Subcutaneous abdominal adipose tissue (tissue), 5 donors: ENCODE measurements around the gene RBM20.

Source experiments
- H3K27ac ChIP-seq: one replicate; pipeline ENCODE4 v1.7.0; 2013; ENCODE audit warnings: low read depth, mild to moderate bottlenecking, inconsistent platforms, low read length, moderate library complexity
- H3K27me3 ChIP-seq, 5 donors: one replicate each; pipeline ENCODE4 v1.7.0; 2013; ENCODE audit warnings: low read length in 5 of 5, inconsistent platforms in 1 of 5; ENCODE audit not compliant: control insufficient read depth in 5 of 5, insufficient read depth in 4 of 5
- H3K36me3 ChIP-seq, 5 donors: one replicate each; pipeline ENCODE4 v1.7.0; 2013; ENCODE audit warnings: low read length in 5 of 5; ENCODE audit not compliant: control insufficient read depth in 5 of 5, insufficient read depth in 5 of 5
- H3K4me1 ChIP-seq, 5 donors: one replicate each; pipeline ENCODE4 v1.7.0; 2013; ENCODE audit warnings: low read length in 5 of 5, mild to moderate bottlenecking in 3 of 5, moderate library complexity in 1 of 5; ENCODE audit not compliant: control insufficient read depth in 5 of 5, insufficient read depth in 5 of 5
- H3K4me3 ChIP-seq, 5 donors: one replicate each; pipeline ENCODE4 v1.7.0; 2013; ENCODE audit warnings: low read length in 5 of 5, low read depth in 1 of 5
- H3K9ac ChIP-seq, 5 donors: one replicate each; pipeline ENCODE4 v1.7.0; 2013; ENCODE audit warnings: low read length in 5 of 5, mild to moderate bottlenecking in 4 of 5, moderate library complexity in 3 of 5
- H3K9me3 ChIP-seq, 5 donors: one replicate each; pipeline ENCODE4 v1.7.0; 2013; ENCODE audit warnings: low read length in 5 of 5; ENCODE audit not compliant: control insufficient read depth in 5 of 5
- donor health status: healthy.
- donor health status: healthy.
- donor health status: healthy.
- donor health status: healthy.
- donor health status: healthy.

Gene RBM20

DNA sequence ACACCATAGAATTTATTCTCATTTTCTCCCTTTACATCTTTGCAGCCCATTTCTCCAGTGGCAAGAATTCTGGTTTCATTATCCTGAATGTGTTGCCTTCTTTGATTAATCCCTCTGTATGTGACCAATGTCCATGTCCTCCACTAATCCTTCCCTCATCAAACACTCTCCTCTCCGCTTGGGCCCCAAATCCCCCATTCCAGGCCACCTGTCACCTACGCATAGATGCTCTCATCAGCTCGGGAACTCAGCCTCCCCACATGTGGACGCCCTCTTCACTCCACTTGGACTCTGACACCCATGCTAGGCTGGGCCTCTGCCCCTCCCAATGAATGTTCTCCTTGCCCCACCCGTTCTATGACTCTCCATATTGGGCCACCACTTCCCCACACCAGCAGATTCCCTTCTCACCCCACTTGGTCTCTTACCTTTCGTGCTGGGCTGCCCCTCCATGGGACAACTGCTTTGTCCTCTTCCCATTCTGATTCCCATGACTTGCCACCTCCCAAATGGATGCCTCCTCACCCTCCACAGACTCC is 18.7 kb upstream of the RBM20 start:
- H3K9ac ChIP-seq, result no peak overlapping the region
- H3K4me1 ChIP-seq, result no peaks in the 10 kb centered on the region
- H3K4me3 ChIP-seq, result no peak overlapping the region
- H3K9me3 ChIP-seq, result peaks cover 0 to 3% (median 0%) of the 10 kb centered on the region in 5 donors
- H3K27ac ChIP-seq, result no peak overlapping the region
- H3K36me3 ChIP-seq, result no peaks in the 10 kb centered on the region
- H3K27me3 ChIP-seq, result no peaks in the 10 kb centered on the region

DNA sequence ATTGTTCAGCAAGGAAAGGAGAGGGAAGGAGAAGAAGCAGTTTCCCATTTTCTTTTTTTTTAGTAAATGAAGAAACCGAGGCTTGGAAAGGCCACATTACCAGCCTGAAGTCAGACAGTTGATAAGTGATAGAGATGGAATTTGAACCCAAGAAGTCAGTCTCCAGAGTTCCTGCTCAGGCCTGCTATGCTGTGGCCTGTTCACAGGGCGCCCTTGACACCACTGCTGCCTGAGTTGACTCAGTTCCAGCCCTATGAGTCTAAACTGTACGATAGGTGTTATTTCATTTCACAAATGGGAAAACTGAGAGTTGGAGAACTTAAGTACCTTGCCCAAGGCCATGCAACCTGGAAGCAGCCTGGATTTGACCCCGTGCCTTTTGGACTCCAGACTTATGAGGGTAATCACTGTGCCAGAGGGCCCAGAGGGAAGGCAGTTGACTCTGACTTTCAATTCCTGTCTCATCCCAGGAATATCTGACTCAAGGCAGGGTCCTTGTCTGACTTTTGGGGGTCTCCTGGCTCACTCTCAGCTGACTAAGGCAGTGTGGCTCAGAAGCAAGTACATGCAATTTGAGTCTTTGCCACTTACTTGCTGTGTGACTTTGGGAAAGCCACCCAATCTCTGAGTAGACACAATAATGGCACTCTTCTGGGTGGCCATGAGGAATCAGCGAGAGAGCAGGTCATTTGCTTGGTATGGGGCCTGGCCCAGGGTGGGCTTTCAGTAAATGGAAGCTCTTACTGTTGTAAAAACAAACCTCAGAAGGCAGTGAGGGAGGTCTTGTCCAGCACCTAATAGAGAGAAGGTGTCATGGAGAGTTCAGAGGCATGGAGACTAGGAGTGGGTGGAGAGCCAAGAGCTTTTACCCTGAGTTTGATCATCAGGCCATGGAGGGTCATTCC is 17.9 kb upstream of the RBM20 start:
- Histone ChIP-seq H3K27me3 (no peaks in the 10 kb centered on the region), H3K36me3 (no peaks in the 10 kb centered on the region), H3K4me3 (no peak overlapping the region), H3K27ac (no peak overlapping the region), H3K9ac (no peak overlapping the region), H3K4me1 (no peaks in the 10 kb centered on the region), H3K9me3 (peaks cover 0 to 3% (median 0%) of the 10 kb centered on the region in 5 donors)

DNA sequence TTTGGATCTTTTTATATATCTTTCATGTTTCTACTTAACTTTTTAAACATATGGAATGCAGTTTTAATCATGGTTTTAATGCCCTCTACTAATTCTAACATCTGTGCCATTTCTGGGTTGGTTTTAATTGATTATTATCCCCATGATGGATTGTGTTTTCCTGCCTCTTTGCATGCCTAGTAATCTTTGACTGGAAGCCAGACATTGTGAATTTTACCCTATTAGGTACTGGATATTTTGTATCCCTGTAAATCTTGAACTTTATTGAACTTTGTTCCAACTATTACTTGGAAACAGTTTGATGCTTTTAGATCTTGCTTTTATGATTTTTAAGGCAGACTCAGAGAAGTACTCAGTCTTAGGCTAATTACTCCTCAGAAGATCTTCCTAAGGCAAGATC is 16.0 kb upstream of the RBM20 start:
- no peaks in the 10 kb centered on the region for H3K4me1 ChIP-seq
- no peak overlapping the region for H3K27ac ChIP-seq
- no peaks in the 10 kb centered on the region for H3K27me3 ChIP-seq
- H3K9ac ChIP-seq, result no peak overlapping the region
- no peak overlapping the region for H3K4me3 ChIP-seq
- no peaks in the 10 kb centered on the region for H3K36me3 ChIP-seq
- H3K9me3 ChIP-seq, result peaks cover 0 to 3% (median 0%) of the 10 kb centered on the region in 5 donors

DNA sequence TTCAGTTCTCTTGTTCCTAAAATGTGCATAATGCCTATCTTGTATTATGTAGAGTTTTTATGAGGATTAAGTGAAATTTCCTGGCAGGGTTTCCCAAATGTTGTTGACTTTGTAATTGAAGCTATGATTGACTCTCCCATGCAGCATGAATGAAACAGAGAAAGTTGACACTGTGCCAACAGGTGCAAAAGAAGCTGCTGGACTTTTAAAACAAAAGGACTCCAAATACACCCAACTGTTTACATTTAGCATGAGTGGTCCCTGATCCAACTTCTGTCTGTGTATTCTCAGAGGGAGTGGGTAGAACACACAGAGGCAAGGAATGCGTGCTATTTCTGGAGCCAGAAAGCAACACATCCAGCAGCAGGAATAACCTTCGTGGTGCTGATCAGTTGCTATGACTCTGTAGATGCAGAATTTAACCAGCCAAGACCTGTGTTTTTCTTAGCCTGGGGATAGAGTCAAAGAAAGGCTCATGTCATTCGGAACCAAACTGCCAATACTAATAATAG is 14.4 kb upstream of the RBM20 start:
- Histone ChIP-seq H3K36me3 (no peaks in the 10 kb centered on the region), H3K27me3 (peaks cover 0 to 2% (median 0%) of the 10 kb centered on the region in 5 donors), H3K4me3 (no peak overlapping the region), H3K4me1 (peaks cover 0 to 3% (median 2%) of the 10 kb centered on the region in 5 donors), H3K9ac (no peak overlapping the region), H3K9me3 (peaks cover 0 to 3% (median 0%) of the 10 kb centered on the region in 5 donors), H3K27ac (no peak overlapping the region)

DNA sequence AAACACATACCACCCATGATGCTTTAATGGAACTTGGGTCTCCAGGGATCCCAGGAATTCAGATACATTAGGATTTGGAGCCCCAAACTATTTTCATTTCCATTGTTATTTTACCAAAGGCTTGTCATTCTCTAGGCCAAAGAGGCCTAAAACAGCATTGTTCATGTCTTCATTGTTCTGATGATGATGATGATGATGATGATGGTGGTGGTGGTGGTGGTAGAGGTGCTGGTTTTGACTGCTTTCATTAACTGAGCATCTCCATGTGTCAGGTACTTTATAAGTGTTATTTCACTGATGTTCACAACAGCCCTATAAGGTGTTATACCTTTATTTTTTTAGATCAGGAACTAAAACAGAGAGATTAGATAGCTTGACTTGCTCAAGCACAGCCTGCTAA is 12.2 kb upstream of the RBM20 start:
- peaks cover 0 to 3% (median 0%) of the 10 kb centered on the region in 5 donors for H3K9me3 ChIP-seq
- H3K4me3 ChIP-seq, result no peak overlapping the region
- H3K27ac ChIP-seq, result no peak overlapping the region
- peaks cover 0 to 5% (median 2%) of the 10 kb centered on the region in 5 donors for H3K27me3 ChIP-seq
- no peak overlapping the region for H3K9ac ChIP-seq
- peaks cover 0 to 5% (median 2%) of the 10 kb centered on the region in 5 donors for H3K4me1 ChIP-seq
- H3K36me3 ChIP-seq, result no peaks in the 10 kb centered on the region

DNA sequence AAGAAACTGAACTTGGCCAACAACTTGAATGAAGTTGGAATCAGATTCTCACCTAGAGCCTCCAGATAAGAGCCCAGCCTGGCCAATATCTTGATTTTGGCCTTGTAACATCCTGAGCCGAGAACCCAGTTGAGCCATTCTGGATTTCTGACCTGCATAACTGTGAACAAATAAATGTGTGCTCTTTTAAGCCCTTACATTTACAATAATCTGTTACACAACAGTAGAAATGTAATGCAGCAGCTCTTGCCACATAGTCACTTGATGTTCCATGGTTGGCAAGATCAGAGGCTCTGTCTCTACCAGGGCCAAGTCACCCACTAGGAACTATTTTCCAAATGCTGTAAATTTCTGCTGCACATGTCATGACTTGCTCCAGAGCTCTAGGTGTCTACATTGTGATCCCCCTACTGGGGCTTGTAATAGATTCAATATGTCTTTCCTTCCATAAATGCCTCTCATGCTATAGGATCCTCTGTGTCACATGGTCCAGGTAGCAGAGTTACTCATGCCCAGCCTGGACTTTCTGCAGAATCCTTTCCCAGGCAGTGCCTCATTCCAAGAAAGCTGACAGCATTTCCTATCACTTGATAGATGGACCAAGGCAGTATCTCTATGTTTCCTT is 11.4 kb upstream of the RBM20 start:
- Histone ChIP-seq H3K36me3 (no peaks in the 10 kb centered on the region), H3K4me3 (no peak overlapping the region), H3K27me3 (peaks cover 0 to 7% (median 2%) of the 10 kb centered on the region in 5 donors), H3K4me1 (peaks cover 0 to 5% (median 2%) of the 10 kb centered on the region in 5 donors), H3K27ac (no peak overlapping the region), H3K9me3 (peaks cover 0 to 3% (median 0%) of the 10 kb centered on the region in 5 donors), H3K9ac (no peak overlapping the region)

DNA sequence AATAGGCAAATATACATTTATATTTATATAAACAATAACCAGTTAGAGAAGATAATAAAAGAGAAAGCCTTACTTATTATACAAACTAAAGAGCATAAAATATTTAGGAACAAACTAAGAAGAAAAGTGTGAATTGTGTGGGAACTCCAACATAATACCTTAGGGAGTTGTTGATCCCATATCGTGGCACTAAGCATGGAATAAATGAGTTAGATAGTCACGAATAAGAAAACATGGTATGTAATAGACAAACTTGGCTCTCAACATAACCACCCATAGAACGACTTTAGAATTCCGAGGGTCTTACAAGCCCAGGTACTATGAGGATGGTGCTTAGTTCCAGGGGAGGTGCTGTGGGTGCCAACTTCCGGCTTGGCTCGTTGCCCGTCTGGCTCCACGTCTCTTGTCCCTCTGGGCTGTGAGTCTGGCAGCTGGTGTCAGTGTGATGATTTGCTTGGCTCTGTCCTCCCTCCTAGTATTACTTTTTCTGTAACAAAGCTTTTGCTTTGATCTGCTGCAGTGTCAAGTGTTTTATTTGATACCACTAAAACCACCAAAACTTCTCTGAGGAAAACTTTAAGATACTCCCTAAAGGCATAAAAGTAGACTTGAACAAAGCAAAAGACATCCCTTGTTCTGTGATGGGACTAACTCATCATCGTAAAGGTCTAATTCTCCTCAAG is 9.5 kb upstream of the RBM20 start:
- Histone ChIP-seq H3K27ac (no peak overlapping the region), H3K4me1 (peaks cover 0 to 5% (median 2%) of the 10 kb centered on the region in 5 donors), H3K27me3 (peaks cover 0 to 8% (median 2%) of the 10 kb centered on the region in 5 donors), H3K9ac (no peak overlapping the region), H3K36me3 (no peaks in the 10 kb centered on the region), H3K9me3 (no peaks in the 10 kb centered on the region), H3K4me3 (no peak overlapping the region)

DNA sequence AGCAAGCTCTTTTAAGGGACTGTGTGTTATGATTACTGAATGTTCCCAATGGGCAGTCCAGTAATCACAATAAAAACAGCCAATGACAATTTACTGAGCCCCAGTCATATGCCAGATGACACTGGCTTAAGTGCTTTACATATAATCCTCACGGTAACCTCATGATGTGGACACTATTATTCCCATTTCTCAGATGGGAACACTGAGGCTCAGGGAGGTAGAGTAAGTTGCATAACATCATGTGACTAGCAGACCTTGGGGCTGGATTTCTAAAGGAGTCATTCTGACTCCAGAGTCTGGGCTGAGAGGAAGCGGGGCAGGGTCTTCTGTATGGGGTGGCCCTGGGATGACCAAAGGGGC is 7.6 kb upstream of the RBM20 start:
- peaks cover 3 to 14% (median 6%) of the 10 kb centered on the region in 5 donors for H3K27me3 ChIP-seq
- no peak overlapping the region for H3K4me3 ChIP-seq
- no peak overlapping the region for H3K27ac ChIP-seq
- H3K36me3 ChIP-seq, result no peaks in the 10 kb centered on the region
- H3K9me3 ChIP-seq, result no peaks in the 10 kb centered on the region
- peaks cover 0 to 5% (median 2%) of the 10 kb centered on the region in 5 donors for H3K4me1 ChIP-seq
- H3K9ac ChIP-seq, result no peak overlapping the region

DNA sequence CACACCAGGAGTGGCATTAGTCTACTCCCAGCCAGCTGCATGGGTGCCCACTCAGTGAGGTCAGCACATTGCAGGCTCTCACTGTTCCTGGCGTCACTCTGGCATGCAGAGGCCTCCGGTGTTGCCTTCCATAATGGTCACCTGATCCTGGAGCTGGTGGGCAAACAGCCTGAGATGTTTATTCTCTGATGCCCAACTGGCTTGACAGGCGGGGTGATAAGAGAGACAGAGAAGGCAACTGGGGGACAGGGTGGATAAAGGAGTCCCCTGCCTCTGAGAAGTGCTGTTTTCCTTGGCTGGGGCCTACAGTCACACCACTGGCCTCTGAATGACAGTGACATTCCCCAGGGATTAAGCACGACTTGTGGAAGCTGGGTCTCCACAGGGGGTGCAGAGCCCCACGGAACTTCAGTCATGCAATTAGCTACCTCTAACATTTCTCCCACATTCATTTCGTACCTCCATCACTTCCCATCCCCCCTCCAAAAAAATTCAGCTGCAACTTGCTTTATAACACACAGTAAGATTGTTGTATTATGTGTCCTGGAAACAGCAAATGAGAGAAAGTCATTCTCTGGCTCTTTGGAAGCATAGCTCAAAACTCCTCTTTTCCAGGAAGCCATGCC is 7.1 kb upstream of the RBM20 start:
- H3K27ac ChIP-seq, result no peak overlapping the region
- H3K4me3 ChIP-seq, result no peak overlapping the region
- no peaks in the 10 kb centered on the region for H3K36me3 ChIP-seq
- H3K9ac ChIP-seq, result no peak overlapping the region
- H3K9me3 ChIP-seq, result no peaks in the 10 kb centered on the region
- H3K4me1 ChIP-seq, result peaks cover 0 to 5% (median 2%) of the 10 kb centered on the region in 5 donors
- H3K27me3 ChIP-seq, result peaks cover 3 to 18% (median 8%) of the 10 kb centered on the region in 5 donors
